Transverse colon (tissue), 4 donors: Measurements from ENCODE around the gene SREBF1.

ENCODE experiments used
- EP300 ChIP-seq: sonication (generic); formaldehyde crosslinking; IDR thresholded peaks from one replicate; pipeline ENCODE4 v1.6.1; 2017; ENCODE audit warnings: antibody characterized with exemption, low read depth
- POLR2A ChIP-seq: fragments of 450-650 bp; IDR thresholded peaks from one replicate; pipeline ENCODE4 v1.6.1; 2016; ENCODE audit warnings: antibody characterized with exemption, mild to moderate bottlenecking, moderate library complexity
- POLR2AphosphoS5 ChIP-seq, 3 donors: sonication (generic); formaldehyde crosslinking; IDR thresholded peaks; one replicate each; pipeline ENCODE4 v1.6.1; 2016; ENCODE audit warnings: antibody characterized with exemption in 3 of 3
- TF ChIP-seq, protein P1 (sequence below), 5 experiments: fragments of 200-600 bp in 3 of 5; fragments of 450-650 bp in 2 of 5; sonication (generic) in 3 of 5; IDR thresholded peaks; 1 replicate in 2 of 5; 2 replicates in 3 of 5; pipeline ENCODE4 v1.5.1; 2016 to 2017; ENCODE audit warnings: antibody characterized with exemption in 5 of 5, inconsistent platforms in 3 of 5, mild to moderate bottlenecking in 2 of 5, moderate library complexity in 1 of 5

DNA sequence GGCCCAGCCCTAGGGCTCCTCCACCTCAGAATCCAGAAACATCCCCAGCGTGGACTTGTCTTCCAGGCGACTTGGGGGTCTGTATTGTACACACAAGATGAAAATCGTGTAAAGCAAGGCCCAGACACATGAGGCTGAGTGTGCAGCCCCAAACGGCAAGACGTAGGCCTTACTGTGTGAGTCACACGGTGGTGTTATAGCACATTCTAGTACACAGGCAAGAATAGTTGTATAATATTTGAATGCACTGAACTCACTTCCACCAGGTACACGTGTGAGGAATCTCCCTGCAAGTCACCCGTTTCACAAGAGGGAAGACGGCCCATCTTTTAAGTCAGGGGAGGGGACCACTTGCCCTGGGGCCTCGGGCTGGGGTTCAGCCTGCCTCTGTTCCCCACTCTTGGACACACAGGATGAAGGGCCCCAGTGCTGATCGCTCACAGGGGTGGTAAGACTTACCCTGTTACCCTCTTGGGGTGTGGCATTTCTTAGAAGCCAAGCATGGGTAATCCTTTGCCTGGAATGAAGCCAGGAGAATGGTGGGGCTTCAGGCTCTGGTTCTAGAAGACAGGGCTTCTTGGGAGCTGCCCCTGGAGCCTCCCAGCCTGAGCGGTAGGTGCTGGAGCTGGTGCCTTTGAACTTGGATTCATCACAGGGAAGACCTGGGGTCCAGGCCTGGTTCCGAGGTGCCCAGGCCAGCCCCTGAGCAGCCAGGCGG, 71.3 kb downstream of the SREBF1 start:
- TF ChIP-seq, protein P1, sequence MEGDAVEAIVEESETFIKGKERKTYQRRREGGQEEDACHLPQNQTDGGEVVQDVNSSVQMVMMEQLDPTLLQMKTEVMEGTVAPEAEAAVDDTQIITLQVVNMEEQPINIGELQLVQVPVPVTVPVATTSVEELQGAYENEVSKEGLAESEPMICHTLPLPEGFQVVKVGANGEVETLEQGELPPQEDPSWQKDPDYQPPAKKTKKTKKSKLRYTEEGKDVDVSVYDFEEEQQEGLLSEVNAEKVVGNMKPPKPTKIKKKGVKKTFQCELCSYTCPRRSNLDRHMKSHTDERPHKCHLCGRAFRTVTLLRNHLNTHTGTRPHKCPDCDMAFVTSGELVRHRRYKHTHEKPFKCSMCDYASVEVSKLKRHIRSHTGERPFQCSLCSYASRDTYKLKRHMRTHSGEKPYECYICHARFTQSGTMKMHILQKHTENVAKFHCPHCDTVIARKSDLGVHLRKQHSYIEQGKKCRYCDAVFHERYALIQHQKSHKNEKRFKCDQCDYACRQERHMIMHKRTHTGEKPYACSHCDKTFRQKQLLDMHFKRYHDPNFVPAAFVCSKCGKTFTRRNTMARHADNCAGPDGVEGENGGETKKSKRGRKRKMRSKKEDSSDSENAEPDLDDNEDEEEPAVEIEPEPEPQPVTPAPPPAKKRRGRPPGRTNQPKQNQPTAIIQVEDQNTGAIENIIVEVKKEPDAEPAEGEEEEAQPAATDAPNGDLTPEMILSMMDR (IDR thresholded peaks at IDR 0.05), result no peak
- no peak for TF ChIP-seq POLR2A
- TF ChIP-seq POLR2AphosphoS5 (IDR thresholded peaks at IDR 0.05), result no peak
- TF ChIP-seq EP300, result no peak
